CD4-positive, alpha-beta T cell (primary cell): ENCODE data around the gene CCDC154. TPM values are rescaled to one million over a fixed set of nuclear protein-coding genes. Genes with fewer than 3 reads are reported as not detected.

Source experiments
- ATAC-seq: fragments of 200-7000 bp; cut with Tn5 transposase; one replicate; pipeline ENCODE4 v1.10.0; 2022; ENCODE audit warnings: mild to moderate bottlenecking; ENCODE audit not compliant: poor library complexity
- CTCF ChIA-PET: fragments of 350-600 bp; sonication (Branson Sonifier 250); formaldehyde crosslinking; loops from one replicate; lab custom pipeline; 2021; ENCODE audit warnings: antibody characterized with exemption, inconsistent platforms; lab: Charles Lee
- POLR2A ChIA-PET: fragments of 350-600 bp; sonication (Branson Sonifier 250); formaldehyde crosslinking; loops from one replicate; lab custom pipeline; 2021; ENCODE audit warnings: antibody characterized with exemption, inconsistent platforms; lab: Charles Lee
- DNase-seq, 14 experiments: peaks; one replicate each; pipeline ENCODE4 v3.0.0-alpha.2; 2013 to 2020; ENCODE audit warnings: mixed read lengths in 2 of 14
- H3K27ac ChIP-seq, 2 donors: one replicate each; pipeline versions ENCODE4 v1.5.1 to v1.7.0; 2013; ENCODE audit warnings: low read length in 2 of 2, low read depth in 1 of 2, mild to moderate bottlenecking in 1 of 2
- H3K27me3 ChIP-seq, 2 experiments: 1 replicate in 1 of 2; 2 replicates in 1 of 2; pipeline versions ENCODE4 v1.6.1 to v1.7.0; 2013; ENCODE audit warnings: low read length in 2 of 2, control low read depth in 1 of 2, mild to moderate bottlenecking in 1 of 2, moderate library complexity in 1 of 2; ENCODE audit not compliant: insufficient read depth in 2 of 2, control insufficient read depth in 1 of 2
- H3K36me3 ChIP-seq: one replicate; pipeline ENCODE4 v1.6.1; 2013; ENCODE audit warnings: low read length, control low read depth; ENCODE audit not compliant: insufficient read depth
- H3K4me1 ChIP-seq: one replicate; pipeline ENCODE4 v1.6.1; 2013; ENCODE audit warnings: low read length, control low read depth; ENCODE audit not compliant: insufficient read depth
- H3K4me3 ChIP-seq: one replicate; pipeline ENCODE4 v1.5.1; 2013; ENCODE audit warnings: mild to moderate bottlenecking, low read length, moderate library complexity
- H3K9me3 ChIP-seq, 2 experiments: 1 replicate in 1 of 2; 2 replicates in 1 of 2; pipeline versions ENCODE4 v1.6.1 to v1.7.0; 2013; ENCODE audit warnings: low read length in 2 of 2, mild to moderate bottlenecking in 2 of 2, control low read depth in 1 of 2, moderate library complexity in 1 of 2; ENCODE audit not compliant: control insufficient read depth in 1 of 2, insufficient read depth in 1 of 2
- H3K27ac Mint-ChIP-seq: one replicate; pipeline ENCODE4 v1.8.0; 2020; ENCODE audit warnings: mixed read lengths
- H3K27me3 Mint-ChIP-seq: one replicate; pipeline ENCODE4 v1.8.0; 2021; ENCODE audit warnings: mixed read lengths
- H3K36me3 Mint-ChIP-seq: one replicate; pipeline ENCODE4 v1.8.0; 2021; ENCODE audit warnings: low read depth, mixed read lengths
- H3K4me1 Mint-ChIP-seq: one replicate; pipeline ENCODE4 v1.8.0; 2021; ENCODE audit warnings: low read depth, mixed read lengths
- H3K4me3 Mint-ChIP-seq: one replicate; pipeline ENCODE4 v1.8.0; 2020; ENCODE audit warnings: mild to moderate bottlenecking, mixed read lengths
- H3K9me3 Mint-ChIP-seq: one replicate; pipeline ENCODE4 v1.8.0; 2020; ENCODE audit warnings: mixed read lengths
- CTCF ChIP-seq: fragments of 200-600 bp; IDR thresholded peaks from one replicate; pipeline ENCODE4 v1.8.0; 2022; ENCODE audit warnings: antibody characterized with exemption, mild to moderate bottlenecking
- intact Hi-C, 2 experiments: fragments of 100-400 bp; cut with DNase I in 1 of 2; cut with micrococcal nuclease in 1 of 2; formaldehyde crosslinking; loops; one replicate each; pipeline versions ENCODE4 v1.15.1 to v1.9.0; 2023 to 2025; cut with DNase I, micrococcal nuclease
- total RNA-seq, 174 experiments: library from RNA in 2 of 174; stranded (reverse) in 2 of 174; gene quantifications; one replicate each; pipeline ENCODE4 v1.2.3 and lab custom pipeline; 2021 to 2026

The CCDC154 gene
- total RNA-seq, 2 experiments from 2014 or later = 2.9 to 3.0 TPM

- Histone ChIP-seq H3K4me1 (no peaks in the 10 kb centered on the region), H3K4me3 (no peak overlapping the region), H3K36me3 (peaks cover 57% of the 10 kb centered on the region), H3K9me3 (peaks cover 0 to 4% of the 10 kb centered on the region in 2 experiments), H3K27ac (no peak overlapping the region), H3K27me3 (no peaks in the 10 kb centered on the region)
- no peak for DNase-seq
- Mint-ChIP-seq H3K9me3 (no peaks in the 10 kb centered on the region), H3K36me3 (peaks cover 22% of the 10 kb centered on the region), H3K27me3 (no peaks in the 10 kb centered on the region), H3K4me3 (no peak overlapping the region), H3K4me1 (no peaks in the 10 kb centered on the region), H3K27ac (no peak overlapping the region)
- no peak for ATAC-seq
- TF ChIP-seq CTCF = no peak
- intact Hi-C loops = no loop called here
- CTCF ChIA-PET = no interaction called here
- POLR2A ChIA-PET = no interaction called here
Observed at GRCh38 chr16:1453316-1453715, 9.0 kb upstream of the CCDC154 start.

- Histone ChIP-seq H3K27ac (no peak overlapping the region), H3K4me1 (no peaks in the 10 kb centered on the region), H3K4me3 (no peak overlapping the region), H3K9me3 (peaks cover 0 to 4% of the 10 kb centered on the region in 2 experiments), H3K27me3 (no peaks in the 10 kb centered on the region), H3K36me3 (peaks cover 59% of the 10 kb centered on the region)
- Mint-ChIP-seq H3K4me3 (no peak overlapping the region), H3K4me1 (no peaks in the 10 kb centered on the region), H3K9me3 (no peaks in the 10 kb centered on the region), H3K27me3 (no peaks in the 10 kb centered on the region), H3K27ac (no peak overlapping the region), H3K36me3 (peaks cover 26% of the 10 kb centered on the region)
- no peak for DNase-seq
- no peak for ATAC-seq
- ChIA-PET POLR2A (no interaction called here), CTCF (no interaction called here)
- intact Hi-C loops = no loop called here
- TF ChIP-seq CTCF = no peak
Observed at GRCh38 chr16:1452530-1452929, 8.2 kb upstream of the CCDC154 start.

DNA sequence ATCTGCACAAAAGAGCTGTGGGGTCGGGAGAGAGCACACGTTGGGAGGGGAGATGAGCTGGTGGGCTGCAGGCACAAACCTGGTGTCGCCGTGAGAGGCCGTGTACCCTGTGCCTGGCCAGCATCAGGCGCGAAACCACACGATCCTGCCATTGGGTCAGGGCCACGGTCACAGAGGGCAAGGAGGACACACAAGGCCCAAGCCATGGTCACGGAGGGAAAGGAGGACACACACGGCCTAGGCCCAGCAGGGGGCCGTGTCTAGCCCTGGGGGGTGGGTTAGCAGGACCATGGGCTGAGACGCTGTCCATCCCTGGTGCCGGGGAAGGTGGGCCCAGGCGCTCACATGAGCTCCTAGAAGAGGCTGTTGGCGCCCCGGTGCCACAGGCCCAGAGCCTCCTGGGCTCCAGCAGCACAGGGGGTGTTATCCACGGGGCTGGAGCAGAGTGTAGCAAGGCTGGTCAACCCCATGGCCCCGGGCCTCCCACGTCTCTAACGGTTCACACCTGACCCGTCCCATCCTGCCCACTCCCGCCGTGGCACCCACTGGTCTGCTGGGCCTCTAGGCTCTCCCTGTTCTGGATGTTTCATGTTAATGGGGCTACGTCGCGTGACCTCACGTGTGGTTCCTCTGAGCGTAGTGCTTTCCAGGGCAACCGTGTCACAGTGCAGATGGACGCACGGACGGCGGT is 7.5 kb upstream of the CCDC154 start:
- ATAC-seq = no peak

More for the DNA sequence above, 7.5 kb upstream of the CCDC154 start:
- peaks cover 57% of the 10 kb centered on the region for H3K36me3 ChIP-seq
- intact Hi-C loops = no loop called here
- Mint-ChIP-seq H3K36me3 (peaks cover 26% of the 10 kb centered on the region), H3K27me3 (no peaks in the 10 kb centered on the region), H3K27ac (no peak overlapping the region), H3K4me3 (no peak overlapping the region), H3K4me1 (no peaks in the 10 kb centered on the region), H3K9me3 (no peaks in the 10 kb centered on the region)
- no peak overlapping the region for H3K27ac ChIP-seq
- ChIA-PET POLR2A (no interaction called here), CTCF (no interaction called here)
- no peaks in the 10 kb centered on the region for H3K4me1 ChIP-seq
- H3K27me3 ChIP-seq = no peaks in the 10 kb centered on the region
- H3K9me3 ChIP-seq = peaks cover 0 to 4% of the 10 kb centered on the region in 2 experiments
- no peak overlapping the region for H3K4me3 ChIP-seq
- TF ChIP-seq CTCF = no peak
- no peak for DNase-seq
